PC-9 (cell line): ENCODE results near the gene NOTO.

Experiments
- EZH2 ChIP-seq: fragments of 200-600 bp; sonication (generic); IDR thresholded peaks from 2 replicates; pipeline ENCODE4 v1.8.0; 2017; ENCODE audit warnings: antibody characterized with exemption, low read depth
- TF ChIP-seq, protein P1 (sequence below): fragments of 200-600 bp; sonication (generic); conservative IDR thresholded peaks from 2 replicates; pipeline ENCODE4 v1.6.1; 2017; ENCODE audit warnings: mixed run types, antibody characterized with exemption, mild to moderate bottlenecking, moderate library complexity

DNA sequence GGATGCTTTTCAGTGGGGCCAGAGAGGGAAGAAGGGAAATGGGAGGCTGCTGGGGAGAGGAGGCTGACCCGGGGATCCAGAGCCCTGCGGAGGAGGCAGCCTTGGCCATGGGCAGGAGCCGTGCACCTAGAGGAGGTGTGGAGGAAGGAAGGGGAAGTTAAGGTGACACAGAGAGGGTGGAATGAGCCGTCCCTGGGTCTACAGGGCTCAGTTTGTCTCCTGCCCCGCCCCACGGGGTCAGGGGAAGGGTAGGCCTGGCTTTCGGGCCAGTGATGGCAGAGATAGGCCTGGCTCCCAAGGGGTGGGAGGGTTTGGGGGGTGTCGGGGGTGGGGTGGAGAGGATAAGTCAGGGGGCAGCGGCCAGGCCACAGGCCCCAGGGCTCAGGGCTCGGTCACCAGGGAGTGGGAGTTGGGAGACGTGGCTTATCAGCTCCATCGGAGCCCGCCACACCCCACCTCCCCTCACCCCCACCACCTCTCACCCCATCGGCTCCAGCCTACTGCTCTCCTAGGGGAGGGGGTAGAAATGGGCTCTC lies 39.5 kb upstream of the NOTO start:
- TF ChIP-seq, protein P1, sequence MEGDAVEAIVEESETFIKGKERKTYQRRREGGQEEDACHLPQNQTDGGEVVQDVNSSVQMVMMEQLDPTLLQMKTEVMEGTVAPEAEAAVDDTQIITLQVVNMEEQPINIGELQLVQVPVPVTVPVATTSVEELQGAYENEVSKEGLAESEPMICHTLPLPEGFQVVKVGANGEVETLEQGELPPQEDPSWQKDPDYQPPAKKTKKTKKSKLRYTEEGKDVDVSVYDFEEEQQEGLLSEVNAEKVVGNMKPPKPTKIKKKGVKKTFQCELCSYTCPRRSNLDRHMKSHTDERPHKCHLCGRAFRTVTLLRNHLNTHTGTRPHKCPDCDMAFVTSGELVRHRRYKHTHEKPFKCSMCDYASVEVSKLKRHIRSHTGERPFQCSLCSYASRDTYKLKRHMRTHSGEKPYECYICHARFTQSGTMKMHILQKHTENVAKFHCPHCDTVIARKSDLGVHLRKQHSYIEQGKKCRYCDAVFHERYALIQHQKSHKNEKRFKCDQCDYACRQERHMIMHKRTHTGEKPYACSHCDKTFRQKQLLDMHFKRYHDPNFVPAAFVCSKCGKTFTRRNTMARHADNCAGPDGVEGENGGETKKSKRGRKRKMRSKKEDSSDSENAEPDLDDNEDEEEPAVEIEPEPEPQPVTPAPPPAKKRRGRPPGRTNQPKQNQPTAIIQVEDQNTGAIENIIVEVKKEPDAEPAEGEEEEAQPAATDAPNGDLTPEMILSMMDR, result no peak
- no peak for TF ChIP-seq EZH2
